Measurements from ENCODE around the gene ZNF423. TPM values are rescaled to one million over a fixed set of nuclear protein-coding genes. Genes with fewer than 3 reads are reported as not detected.
"Not testable (repeated sequence)": the region's sequence is repeated elsewhere in the genome, so short reads cannot be mapped to it uniquely, and the experiment has no call there.

The ZNF423 gene
- total RNA-seq, 4 donors from 2014 or later: 6.6 to 22.9 (median 8.6) TPM

DNA sequence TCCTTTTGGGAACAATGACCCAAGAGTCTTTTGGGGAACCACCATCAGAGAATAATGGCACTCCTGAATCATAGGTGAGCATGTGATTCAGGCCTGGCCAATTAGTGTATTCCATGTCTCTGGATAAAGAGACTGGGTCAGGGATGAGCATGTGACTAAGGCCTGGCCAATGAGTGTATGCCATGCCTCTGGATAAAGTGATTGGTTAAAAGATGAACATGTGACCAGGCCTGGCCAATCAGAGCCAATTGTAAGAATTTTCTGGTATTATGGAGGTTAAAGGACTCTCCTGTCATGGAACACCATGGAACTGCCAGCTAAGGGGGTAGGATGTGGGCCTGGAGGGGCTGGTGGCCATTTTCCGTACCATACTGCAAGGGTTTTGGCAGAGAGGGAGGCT is 288.0 kb downstream of the ZNF423 start:
- ATAC-seq (ENCODE audit: low FRiP score) (no peak), DNase-seq (ENCODE audit: low spot score) (no peak)
- TF ChIP-seq, protein P1, sequence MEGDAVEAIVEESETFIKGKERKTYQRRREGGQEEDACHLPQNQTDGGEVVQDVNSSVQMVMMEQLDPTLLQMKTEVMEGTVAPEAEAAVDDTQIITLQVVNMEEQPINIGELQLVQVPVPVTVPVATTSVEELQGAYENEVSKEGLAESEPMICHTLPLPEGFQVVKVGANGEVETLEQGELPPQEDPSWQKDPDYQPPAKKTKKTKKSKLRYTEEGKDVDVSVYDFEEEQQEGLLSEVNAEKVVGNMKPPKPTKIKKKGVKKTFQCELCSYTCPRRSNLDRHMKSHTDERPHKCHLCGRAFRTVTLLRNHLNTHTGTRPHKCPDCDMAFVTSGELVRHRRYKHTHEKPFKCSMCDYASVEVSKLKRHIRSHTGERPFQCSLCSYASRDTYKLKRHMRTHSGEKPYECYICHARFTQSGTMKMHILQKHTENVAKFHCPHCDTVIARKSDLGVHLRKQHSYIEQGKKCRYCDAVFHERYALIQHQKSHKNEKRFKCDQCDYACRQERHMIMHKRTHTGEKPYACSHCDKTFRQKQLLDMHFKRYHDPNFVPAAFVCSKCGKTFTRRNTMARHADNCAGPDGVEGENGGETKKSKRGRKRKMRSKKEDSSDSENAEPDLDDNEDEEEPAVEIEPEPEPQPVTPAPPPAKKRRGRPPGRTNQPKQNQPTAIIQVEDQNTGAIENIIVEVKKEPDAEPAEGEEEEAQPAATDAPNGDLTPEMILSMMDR (IDR thresholded peaks at IDR 0.05): no peak

DNA sequence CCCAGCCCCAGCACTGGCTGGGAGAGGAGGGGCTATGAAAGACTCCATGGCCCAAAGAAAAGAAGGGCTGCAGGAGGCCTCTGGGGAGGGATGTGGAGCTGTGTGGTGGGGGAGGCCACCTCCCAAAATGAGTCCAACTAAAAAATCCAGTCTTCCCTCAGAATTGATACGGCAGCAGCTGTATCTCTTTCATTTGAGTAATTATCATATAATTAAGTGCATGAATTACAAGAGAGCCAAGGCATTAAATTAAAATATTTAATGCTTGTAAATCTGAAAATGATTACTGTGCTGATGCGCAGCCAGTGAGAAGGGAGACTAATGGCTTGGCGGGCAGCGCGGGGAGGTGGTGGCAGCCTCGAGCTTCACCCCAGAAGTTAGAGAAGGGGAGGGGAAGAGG is 289.5 kb downstream of the ZNF423 start:
- TF ChIP-seq, protein P1 (IDR thresholded peaks at IDR 0.05): no peak
- no peak for ATAC-seq (ENCODE audit: low FRiP score)
- DNase-seq (ENCODE audit: low spot score): no peak

DNA sequence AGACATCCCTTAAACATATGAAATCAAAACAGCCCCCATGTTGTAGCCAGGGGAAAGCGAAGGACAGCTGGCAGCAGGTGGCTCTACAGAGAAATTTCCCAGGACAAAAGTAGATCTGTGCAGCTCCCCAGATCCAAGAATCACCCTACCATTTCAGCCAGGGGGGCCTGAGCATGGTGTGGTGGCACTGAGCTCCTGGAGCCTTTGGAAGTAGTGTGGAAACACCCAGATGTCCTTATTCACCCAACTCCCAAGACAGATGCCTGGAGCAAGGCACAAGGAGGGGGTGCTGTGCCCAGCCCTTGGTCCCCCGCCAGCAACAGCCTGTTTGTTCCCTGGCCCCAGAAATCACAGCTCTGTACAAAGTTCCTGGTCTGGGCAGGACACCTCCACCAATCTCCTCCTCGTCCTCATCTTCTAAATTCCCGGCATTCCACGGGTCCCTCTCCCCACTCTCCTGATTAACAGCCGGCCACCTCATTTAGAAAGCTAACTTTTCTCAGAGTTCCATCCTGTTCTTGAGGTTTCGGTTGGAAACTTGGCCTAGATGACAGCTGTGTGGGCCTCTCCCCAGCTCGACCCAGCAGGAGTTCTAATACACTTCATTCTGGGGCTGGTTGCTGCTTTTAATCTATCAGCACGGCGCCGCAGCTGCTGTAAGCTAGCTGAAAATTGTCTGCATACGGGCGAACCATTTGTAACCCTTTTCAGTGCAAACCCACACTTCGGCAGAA is 291.2 kb downstream of the ZNF423 start:
- no peak for ATAC-seq (ENCODE audit: low FRiP score)
- DNase-seq (ENCODE audit: low spot score): no peak
- TF ChIP-seq, protein P1 (IDR thresholded peaks at IDR 0.05): no peak

DNA sequence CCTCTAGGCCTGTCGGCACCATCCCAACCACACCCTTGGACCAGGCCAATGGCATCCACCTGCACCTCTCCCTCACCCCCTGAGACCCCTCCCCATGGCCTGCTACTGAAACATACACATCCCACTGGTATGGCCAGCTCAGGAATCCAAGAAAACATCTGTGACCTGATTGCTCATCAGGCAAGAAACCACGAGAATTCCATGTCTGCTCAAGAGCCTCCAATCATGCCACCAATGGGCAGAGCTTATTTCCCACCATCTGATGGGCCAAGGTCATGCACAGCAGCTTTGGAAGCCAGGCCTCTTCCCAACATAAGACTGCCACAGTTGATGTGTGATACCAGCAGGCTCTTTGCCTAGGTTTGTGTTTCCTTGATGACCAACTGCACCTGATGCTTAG is 292.2 kb downstream of the ZNF423 start:
- ATAC-seq (ENCODE audit: low FRiP score): no peak
- TF ChIP-seq, protein P1 (IDR thresholded peaks at IDR 0.05): no peak
- no peak for DNase-seq (ENCODE audit: low spot score)

DNA sequence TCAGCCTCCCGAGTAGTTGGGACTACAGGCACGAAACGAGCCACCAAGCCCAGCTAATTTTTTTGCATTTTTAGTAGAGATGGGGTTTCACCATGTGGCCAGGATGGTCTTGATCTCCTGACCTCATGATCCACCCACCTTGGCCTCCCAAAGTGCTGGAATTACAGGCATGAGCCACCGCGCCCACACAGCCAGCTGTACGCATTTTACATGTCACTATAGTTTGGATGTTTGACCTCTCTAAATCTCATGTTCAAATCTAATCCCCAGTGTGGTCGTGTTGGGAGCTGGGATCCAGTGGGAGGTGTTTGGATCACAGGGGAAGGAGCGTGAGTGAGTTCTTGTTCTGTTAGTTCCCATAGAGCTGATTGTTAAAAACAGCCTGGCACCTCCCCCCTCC is 293.0 kb downstream of the ZNF423 start:
- ATAC-seq (ENCODE audit: low FRiP score); DNase-seq (ENCODE audit: low spot score): not testable (repeated sequence)

DNA sequence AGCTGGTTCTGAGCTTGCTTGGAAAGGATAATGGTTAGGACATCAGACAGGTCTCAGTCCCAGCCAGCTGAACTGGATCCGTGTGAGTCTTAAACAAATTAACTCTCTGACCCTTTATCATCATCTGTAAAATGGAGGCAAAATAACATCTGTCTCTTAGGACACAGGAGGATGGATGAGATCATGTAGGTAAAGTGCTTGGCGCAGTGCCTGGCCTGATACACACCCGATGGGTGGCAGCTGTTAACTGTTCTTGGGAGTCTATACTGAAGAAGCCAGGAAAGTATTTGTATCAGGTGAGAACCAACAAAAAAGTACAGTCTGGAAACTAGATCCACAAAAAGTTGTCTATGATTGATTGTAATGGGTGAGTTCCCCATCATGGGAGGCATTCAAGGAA is 293.7 kb downstream of the ZNF423 start:
- TF ChIP-seq, protein P1 (IDR thresholded peaks at IDR 0.05): no peak
- no peak for ATAC-seq (ENCODE audit: low FRiP score)
- DNase-seq (ENCODE audit: low spot score): no peak

DNA sequence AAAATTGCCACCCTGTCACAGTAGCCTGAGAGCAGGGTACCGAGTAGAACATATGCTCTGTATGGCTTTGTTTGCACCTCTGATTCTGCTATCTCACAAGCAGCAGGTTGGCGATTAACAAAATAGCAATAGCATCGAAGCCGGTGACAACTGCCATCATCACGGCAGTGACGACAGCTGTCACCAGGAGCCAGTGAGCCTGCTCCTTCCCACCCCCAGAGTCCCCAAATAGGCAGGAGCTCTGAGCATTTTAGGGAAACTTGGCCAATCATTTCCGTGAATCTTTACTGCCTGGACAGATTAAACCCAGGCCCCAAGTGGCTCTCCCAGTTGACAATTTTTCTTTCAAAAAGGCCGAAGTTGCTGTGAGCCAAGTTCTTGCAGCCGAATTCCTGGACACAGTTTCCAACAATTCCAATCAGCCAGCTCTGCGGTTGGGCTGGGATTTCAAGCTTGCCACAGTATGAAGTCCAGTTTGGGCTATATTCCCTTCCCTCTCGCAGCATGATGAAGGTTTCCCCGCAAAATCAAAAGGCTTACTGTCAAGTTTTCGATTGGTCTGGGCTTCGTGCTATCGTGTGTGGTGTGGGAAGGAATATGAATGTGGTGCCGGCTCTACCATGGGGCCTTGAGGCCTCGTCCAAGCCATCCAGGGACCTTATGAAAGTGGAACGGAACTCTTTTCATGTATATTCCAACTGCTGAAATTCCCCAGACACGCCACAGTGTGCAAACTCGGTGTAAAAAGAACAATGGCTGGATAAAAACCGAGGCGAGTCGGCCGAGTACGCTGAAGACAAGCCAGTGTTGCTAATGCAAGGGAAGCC is 295.7 kb downstream of the ZNF423 start:
- TF ChIP-seq, protein P1 (IDR thresholded peaks at IDR 0.05): no peak
- ATAC-seq (ENCODE audit: low FRiP score): no peak
- DNase-seq (ENCODE audit: low spot score): no peak
